HG03460 (cell line): ENCODE measurements around the gene GNA12.
"Not testable (repeated sequence)": the region's sequence is repeated elsewhere in the genome, so short reads cannot be mapped to it uniquely, and the experiment has no call there.

Source experiments
- ATAC-seq: cut with Tn5 transposase; IDR thresholded peaks from one replicate; pipeline ENCODE4 v1.9.1; 2021; ENCODE audit not compliant: unreplicated experiment

The GNA12 gene

GRCh38 chr7:2757904-2758672, 86.0 kb downstream of the GNA12 start:
- ATAC-seq: peak; percentile 78

GRCh38 chr7:2757361-2757903, 86.7 kb downstream of the GNA12 start:
- ATAC-seq: peak; percentile 3

GRCh38 chr7:2755531-2755930, 88.6 kb downstream of the GNA12 start:
- no peak for ATAC-seq

- no peak for ATAC-seq
Measured at GRCh38 chr7:2754912-2755311, 89.2 kb downstream of the GNA12 start.

GRCh38 chr7:2754086-2754485, 90.0 kb downstream of the GNA12 start:
- ATAC-seq: no peak

DNA sequence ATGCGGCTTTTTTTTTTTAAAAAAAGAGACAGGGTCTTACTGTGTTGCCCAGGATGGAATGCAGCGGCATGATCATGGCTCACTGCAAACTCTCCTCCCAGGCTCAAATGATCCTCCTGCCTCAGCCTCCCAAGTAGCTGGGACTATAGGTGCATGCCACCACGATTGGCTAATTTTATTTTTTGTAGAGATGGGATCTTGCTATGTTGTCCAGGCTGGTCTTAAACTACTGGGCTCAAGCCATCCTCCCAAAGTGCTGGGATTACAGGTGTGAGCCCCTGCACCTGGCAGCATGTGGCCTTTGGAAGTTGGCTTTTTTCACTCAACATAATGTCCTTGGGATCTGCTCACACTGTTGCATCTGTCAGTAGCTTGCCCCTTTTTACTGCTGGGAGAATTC, 91.0 kb downstream of the GNA12 start:
- no peak for ATAC-seq

DNA sequence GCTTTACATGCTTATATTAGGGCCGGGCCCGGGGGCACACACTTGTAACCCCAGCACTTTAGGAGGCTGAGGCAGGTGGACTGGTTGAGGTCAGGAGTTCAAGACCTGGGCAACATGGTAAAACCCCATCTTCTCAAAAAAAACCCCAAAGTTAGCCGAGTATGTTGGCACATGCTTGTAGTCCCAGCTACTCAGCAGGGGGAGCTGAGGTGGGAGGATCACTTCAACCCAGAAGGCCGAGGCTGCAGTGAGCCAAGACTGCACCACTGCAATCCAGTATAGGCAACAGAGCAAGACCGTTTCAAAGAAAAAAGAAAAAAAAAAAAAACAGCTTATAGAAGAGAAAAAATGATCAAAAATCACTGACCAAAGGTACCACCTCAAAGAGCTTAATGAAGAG, 93.0 kb downstream of the GNA12 start:
- no peak for ATAC-seq

- no peak for ATAC-seq
Measured at GRCh38 chr7:2750004-2750407, 94.1 kb downstream of the GNA12 start.

GRCh38 chr7:2748684-2749083, 95.4 kb downstream of the GNA12 start:
- not testable (repeated sequence) for ATAC-seq

- ATAC-seq: not testable (repeated sequence)
Measured at GRCh38 chr7:2743523-2744185, 100.5 kb downstream of the GNA12 start.

- no peak for ATAC-seq
Measured at GRCh38 chr7:2738766-2739549, 105.2 kb downstream of the GNA12 start.

DNA sequence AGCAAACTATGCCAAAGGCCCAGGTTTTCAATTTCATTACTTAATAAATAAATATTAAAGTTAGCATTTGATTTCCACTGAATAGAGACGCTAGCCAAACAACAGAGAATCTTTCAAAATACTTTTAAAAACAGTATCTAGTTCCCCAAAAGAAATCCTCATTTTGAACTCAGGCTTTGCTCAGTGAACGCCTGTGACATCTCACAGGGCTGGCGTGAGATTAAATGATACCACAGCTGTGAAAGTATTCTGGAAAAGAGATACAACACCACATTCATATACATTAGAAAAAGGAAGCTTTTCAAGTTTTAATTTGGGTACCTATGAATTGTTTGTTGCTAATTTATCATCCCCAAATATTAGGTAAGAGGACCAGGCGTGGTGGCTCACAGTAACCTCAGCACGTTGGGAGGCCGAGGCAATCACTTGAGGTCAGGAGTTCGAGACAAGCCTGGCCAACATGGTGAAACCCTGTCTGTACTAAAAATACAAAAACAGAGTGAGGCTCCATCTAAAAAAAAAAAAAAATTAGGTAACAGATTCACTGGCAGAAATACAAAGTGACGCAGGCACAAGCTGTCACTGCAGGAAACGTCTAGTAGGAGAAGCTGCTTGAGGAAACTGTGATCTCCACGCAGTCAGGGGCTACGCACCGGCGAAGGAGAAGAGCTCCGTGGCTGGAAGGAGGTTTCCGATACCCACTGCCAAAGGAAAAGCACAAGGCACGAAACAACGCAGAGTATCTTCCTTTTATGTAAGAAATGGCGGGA, 106.2 kb downstream of the GNA12 start:
- no peak for ATAC-seq

GRCh38 chr7:2737005-2737743, 106.9 kb downstream of the GNA12 start:
- ATAC-seq: not testable (repeated sequence)

DNA sequence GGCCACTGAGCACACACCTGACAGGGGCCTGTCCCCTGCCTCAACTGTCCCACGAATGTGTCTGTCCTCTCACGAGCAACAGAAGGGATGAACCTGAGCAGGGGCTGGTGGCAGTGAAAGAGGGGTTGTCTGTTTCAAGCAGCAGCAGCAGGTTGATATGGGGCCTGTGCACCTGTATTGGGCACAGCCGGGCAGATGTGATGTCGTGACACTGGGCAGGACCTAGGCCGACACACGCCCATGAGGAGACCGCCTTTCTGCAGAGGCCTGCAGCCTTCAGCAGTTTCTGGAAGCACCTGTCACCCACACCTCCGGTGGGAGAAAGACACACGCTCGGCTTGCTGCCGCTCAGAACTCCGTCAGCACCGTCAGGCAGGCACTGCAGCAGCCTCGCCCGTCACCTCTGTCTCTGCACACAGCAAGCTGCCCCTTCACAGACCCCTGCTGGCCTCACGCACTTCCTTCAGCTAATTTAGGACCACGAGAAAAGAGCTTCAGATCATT, 107.6 kb downstream of the GNA12 start:
- no peak for ATAC-seq

- ATAC-seq: no peak
Measured at GRCh38 chr7:2735744-2736143, 108.4 kb downstream of the GNA12 start.

DNA sequence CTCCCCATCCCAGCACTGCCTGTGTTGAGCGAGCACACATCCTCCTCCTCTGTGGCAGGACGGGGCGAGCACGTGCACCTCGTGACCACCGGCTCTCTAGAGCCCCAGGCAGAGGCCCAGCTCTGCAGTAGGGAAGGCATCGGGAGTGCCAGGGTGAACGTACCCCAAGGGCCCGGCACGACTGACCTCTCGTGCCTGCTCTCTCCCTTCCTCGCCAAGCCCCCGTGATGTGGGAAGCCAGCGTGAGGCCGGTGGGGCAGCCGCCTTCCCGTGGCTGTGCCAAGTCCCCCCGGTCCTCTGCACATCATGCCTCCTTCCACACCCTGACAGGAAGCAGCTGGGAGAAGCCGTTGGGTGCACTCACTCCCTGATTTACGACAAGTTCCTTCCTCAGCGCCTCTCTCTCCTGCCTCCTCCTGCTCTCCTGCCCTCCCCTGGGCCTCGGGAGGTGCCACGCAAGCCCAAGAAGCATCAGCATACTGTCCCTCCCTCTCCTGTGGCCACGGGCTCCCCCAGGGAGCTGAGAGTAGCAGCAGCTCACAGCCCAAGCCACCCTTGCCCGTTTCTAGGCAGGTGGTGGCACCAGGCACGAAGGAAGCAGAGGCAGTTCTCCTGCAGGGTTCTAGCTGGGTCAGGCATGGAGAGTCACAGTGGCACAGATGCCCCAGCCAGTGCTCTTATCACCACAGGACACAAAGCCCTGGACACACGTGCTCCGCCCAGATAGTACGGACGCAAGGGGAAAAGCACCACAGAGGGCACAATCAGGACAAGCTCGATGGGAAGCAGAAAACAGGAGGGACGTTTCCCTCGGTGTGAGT, 109.1 kb downstream of the GNA12 start:
- no peak for ATAC-seq

DNA sequence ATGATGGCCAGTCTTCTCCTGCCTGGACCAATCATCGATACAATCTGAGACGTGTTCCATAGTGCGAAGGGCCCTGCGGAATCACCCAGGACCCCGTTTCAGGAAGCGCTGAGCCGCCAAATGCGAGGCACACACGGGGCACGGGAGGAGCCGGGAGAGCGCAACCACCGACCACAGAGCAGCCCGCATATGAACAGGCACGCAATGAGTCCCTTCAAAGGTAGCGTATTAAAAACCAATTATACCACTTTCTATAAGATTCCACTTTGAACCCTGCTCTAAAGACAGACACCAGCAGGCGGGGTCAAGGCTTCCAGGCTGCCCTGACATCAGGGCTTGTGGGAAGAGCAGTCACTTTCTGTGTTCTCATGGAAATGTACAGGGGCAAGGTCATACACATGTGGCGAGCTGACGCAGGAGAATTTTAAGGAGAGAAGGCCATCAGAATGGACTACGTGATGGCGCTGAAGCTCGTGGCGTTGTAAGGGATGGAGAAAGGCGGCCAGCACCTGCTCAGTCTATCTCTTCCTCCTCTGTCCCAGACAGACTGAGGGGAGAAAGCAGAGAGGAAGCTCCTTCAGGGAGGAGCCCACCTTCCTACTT, 109.9 kb downstream of the GNA12 start:
- ATAC-seq: no peak

DNA sequence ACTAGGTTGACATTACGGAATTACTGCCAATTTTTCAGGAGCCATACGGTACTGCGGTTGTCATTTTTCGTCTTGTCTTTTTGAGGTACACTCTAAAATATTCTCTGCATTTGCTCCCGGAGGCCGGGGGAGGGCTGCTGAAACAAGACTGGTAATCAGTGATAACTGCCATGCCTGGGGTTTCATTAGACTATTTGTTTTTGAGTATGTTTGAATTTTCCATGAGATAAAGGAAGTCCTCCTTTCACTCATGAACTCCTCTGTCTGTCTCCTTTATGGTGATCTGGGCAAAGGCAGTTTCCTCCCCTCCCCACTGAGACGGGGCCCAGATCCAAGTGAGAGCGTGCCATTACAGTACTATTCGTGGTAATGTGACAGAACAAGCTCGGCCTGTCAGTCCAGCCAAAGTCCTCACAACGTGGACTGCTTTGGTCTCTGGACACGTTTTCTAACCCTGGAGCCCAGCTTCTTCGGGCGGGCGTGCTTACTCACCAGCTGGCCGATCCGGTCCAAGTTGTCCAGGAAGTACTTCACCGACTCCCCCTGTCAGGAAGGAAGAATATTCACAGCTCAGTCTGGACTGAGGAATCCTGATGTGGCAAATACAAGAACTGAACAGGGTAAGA, 111.0 kb downstream of the GNA12 start:
- no peak for ATAC-seq
